Rectal smooth muscle tissue (tissue), 1 donor: ENCODE results near the gene EPHB6.

Experiments used
- H3K27ac ChIP-seq: one replicate; pipeline ENCODE4 v1.7.0; 2013; ENCODE audit warnings: low read depth, low read length, inconsistent platforms
- H3K27me3 ChIP-seq: one replicate; pipeline ENCODE4 v1.7.0; 2013; ENCODE audit warnings: low read length; ENCODE audit not compliant: control insufficient read depth, insufficient read depth
- H3K36me3 ChIP-seq: one replicate; pipeline ENCODE4 v1.7.0; 2013; ENCODE audit warnings: low read length; ENCODE audit not compliant: control insufficient read depth, insufficient read depth
- H3K4me1 ChIP-seq: one replicate; pipeline ENCODE4 v1.7.0; 2013; ENCODE audit warnings: low read length; ENCODE audit not compliant: control insufficient read depth, insufficient read depth
- H3K4me3 ChIP-seq: one replicate; pipeline ENCODE4 v1.7.0; 2013; ENCODE audit warnings: low read length
- H3K9ac ChIP-seq: one replicate; pipeline ENCODE4 v1.7.0; 2013; ENCODE audit warnings: low read length

Gene EPHB6

GRCh38 chr7:142901426-142902259 lies 46.8 kb downstream of the EPHB6 start:
- H3K9ac ChIP-seq, result no peak overlapping the region
- no peaks in the 10 kb centered on the region for H3K4me1 ChIP-seq
- H3K4me3 ChIP-seq, result no peak overlapping the region
- no peaks in the 10 kb centered on the region for H3K36me3 ChIP-seq
- H3K27me3 ChIP-seq, result no peaks in the 10 kb centered on the region
- no peak overlapping the region for H3K27ac ChIP-seq

- Histone ChIP-seq H3K4me1 (no peaks in the 10 kb centered on the region), H3K36me3 (no peaks in the 10 kb centered on the region), H3K27me3 (no peaks in the 10 kb centered on the region), H3K27ac (no peak overlapping the region), H3K4me3 (no peak overlapping the region), H3K9ac (no peak overlapping the region)
Measured at GRCh38 chr7:142904128-142904527, 49.3 kb downstream of the EPHB6 start.

GRCh38 chr7:142905759-142906158 lies 50.9 kb downstream of the EPHB6 start:
- H3K27ac ChIP-seq, result no peak overlapping the region
- H3K4me3 ChIP-seq, result no peak overlapping the region
- H3K27me3 ChIP-seq, result no peaks in the 10 kb centered on the region
- H3K9ac ChIP-seq, result no peak overlapping the region
- H3K36me3 ChIP-seq, result no peaks in the 10 kb centered on the region
- H3K4me1 ChIP-seq, result no peaks in the 10 kb centered on the region

- no peaks in the 10 kb centered on the region for H3K4me1 ChIP-seq
- no peaks in the 10 kb centered on the region for H3K36me3 ChIP-seq
- no peak overlapping the region for H3K27ac ChIP-seq
- no peak overlapping the region for H3K9ac ChIP-seq
- no peak overlapping the region for H3K4me3 ChIP-seq
- no peaks in the 10 kb centered on the region for H3K27me3 ChIP-seq
Measured at GRCh38 chr7:142906643-142907042, 51.8 kb downstream of the EPHB6 start.

- Histone ChIP-seq H3K27ac (no peak overlapping the region), H3K4me3 (no peak overlapping the region), H3K9ac (no peak overlapping the region), H3K4me1 (no peaks in the 10 kb centered on the region), H3K27me3 (no peaks in the 10 kb centered on the region), H3K36me3 (no peaks in the 10 kb centered on the region)
Measured at GRCh38 chr7:142908290-142908689, 53.4 kb downstream of the EPHB6 start.

- Histone ChIP-seq H3K4me3 (no peak overlapping the region), H3K4me1 (no peaks in the 10 kb centered on the region), H3K27me3 (no peaks in the 10 kb centered on the region), H3K27ac (no peak overlapping the region), H3K36me3 (no peaks in the 10 kb centered on the region), H3K9ac (no peak overlapping the region)
Measured at GRCh38 chr7:142908921-142909890, 54.3 kb downstream of the EPHB6 start.

- Histone ChIP-seq H3K9ac (no peak overlapping the region), H3K4me1 (no peaks in the 10 kb centered on the region), H3K36me3 (no peaks in the 10 kb centered on the region), H3K27ac (no peak overlapping the region), H3K27me3 (no peaks in the 10 kb centered on the region), H3K4me3 (no peak overlapping the region)
Measured at GRCh38 chr7:142910031-142910433, 55.2 kb downstream of the EPHB6 start.

- H3K4me3 ChIP-seq, result no peak overlapping the region
- H3K4me1 ChIP-seq, result no peaks in the 10 kb centered on the region
- H3K36me3 ChIP-seq, result no peaks in the 10 kb centered on the region
- H3K27ac ChIP-seq, result no peak overlapping the region
- H3K27me3 ChIP-seq, result no peaks in the 10 kb centered on the region
- no peak overlapping the region for H3K9ac ChIP-seq
Measured at GRCh38 chr7:142910481-142910880, 55.6 kb downstream of the EPHB6 start.

- H3K9ac ChIP-seq, result no peak overlapping the region
- H3K4me1 ChIP-seq, result no peaks in the 10 kb centered on the region
- no peaks in the 10 kb centered on the region for H3K36me3 ChIP-seq
- no peak overlapping the region for H3K4me3 ChIP-seq
- no peaks in the 10 kb centered on the region for H3K27me3 ChIP-seq
- no peak overlapping the region for H3K27ac ChIP-seq
Measured at GRCh38 chr7:142913051-142913450, 58.2 kb downstream of the EPHB6 start.

- no peak overlapping the region for H3K4me3 ChIP-seq
- H3K27ac ChIP-seq, result no peak overlapping the region
- H3K27me3 ChIP-seq, result no peaks in the 10 kb centered on the region
- no peaks in the 10 kb centered on the region for H3K4me1 ChIP-seq
- no peaks in the 10 kb centered on the region for H3K36me3 ChIP-seq
- no peak overlapping the region for H3K9ac ChIP-seq
Measured at GRCh38 chr7:142913566-142913965, 58.7 kb downstream of the EPHB6 start.

- Histone ChIP-seq H3K36me3 (no peaks in the 10 kb centered on the region), H3K9ac (no peak overlapping the region)
Measured at GRCh38 chr7:142914121-142914520, 59.2 kb downstream of the EPHB6 start.

GRCh38 chr7:142915315-142915714 lies 60.4 kb downstream of the EPHB6 start:
- no peak overlapping the region for H3K4me3 ChIP-seq
- H3K36me3 ChIP-seq, result no peaks in the 10 kb centered on the region
- no peaks in the 10 kb centered on the region for H3K4me1 ChIP-seq
- H3K27me3 ChIP-seq, result no peaks in the 10 kb centered on the region
- no peak overlapping the region for H3K9ac ChIP-seq
- no peak overlapping the region for H3K27ac ChIP-seq

More at GRCh38 chr7:142914121-142914520, 59.2 kb downstream of the EPHB6 start:
- H3K27me3 ChIP-seq, result no peaks in the 10 kb centered on the region
- no peak overlapping the region for H3K4me3 ChIP-seq
- H3K4me1 ChIP-seq, result no peaks in the 10 kb centered on the region
- H3K27ac ChIP-seq, result no peak overlapping the region
